ENCODE measurements around the gene CLEC17A.

Gene CLEC17A

DNA sequence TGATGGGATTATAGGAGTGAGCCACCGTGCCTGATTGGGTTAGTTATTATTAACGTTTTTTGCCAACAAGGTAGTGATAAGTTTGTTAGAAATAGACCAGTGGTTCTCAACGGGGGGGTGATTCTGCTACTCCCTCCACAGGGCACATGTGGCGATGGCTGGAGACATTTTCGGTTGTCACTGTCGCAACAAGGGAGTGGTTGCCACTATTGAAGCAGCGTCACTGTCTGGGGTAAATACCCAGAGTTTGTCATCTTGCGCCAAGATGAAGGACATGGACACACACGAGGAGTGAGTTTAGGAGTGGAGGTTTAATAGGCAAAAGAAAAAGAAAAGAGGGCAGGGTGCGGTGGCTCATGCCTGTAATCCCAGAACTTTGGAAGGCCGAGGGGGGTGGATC, 72.8 kb downstream of the CLEC17A start:
- peak in 1 of 2 donors; percentile 15 for DNase-seq

DNA sequence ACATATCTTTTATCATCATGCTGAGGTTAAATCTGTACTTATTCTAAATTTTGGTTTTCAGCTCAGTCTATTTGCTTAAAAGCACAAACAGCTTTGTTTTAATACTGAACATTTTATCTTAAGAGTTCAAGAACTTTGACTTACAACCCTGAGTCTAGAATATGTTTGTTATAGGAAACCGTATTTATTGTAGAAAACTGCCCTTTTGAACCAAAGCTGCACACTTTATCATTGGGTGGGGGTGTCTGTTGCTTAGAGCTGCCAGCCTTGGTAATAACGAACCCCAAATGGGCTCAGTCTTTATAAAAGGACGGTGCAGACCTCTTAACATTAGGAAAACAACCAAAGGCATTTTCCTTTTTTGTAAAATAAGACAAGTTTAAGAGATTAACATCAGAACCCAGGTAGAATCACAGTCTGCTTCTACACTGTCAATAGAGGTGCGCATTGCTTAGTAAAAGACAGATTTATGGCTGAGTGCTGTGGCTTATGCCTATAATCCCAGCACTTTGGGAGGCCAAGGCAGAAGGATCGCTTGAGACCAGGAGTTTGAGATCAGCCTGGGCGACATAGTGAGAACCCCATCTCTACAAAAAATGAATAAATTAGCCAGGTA, 77.1 kb downstream of the CLEC17A start:
- no peak for DNase-seq

DNA sequence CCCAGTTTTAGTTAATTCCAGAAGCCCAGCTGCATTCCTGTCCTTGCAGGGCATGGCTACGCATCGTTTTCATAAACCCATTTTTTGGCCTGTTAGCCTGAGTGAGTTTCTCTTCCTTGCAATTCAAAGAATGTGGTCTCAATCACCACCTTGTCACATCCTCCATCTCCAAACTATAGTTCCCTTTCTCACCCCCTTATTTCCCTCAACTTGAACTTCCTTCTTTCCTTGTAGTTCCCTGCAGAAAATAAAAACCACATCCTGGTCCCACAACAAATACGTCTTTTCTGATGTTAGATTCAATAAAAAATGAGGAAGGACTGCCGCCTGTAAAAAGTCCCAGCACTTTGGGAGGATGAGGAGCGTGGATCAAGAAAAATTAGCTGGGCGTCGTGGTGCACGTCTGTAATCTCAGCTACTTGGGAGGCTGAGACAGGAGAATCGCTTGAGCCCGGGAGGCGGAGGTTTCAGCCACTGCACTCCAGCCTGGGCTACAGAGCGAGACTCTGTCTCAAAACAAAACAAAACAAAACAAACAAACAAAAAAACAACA, 78.6 kb downstream of the CLEC17A start:
- DNase-seq, result peak; percentile 83 to 89
